GM12878 (cell line): ENCODE results near the gene FOSB. TPM values are rescaled to one million over a fixed set of nuclear protein-coding genes. Genes with fewer than 3 reads are reported as not detected.

Experiments
- ATF3 ChIP-seq: IDR thresholded peaks from 2 replicates; pipeline ENCODE4 v1.6.1; 2011; ENCODE audit warnings: low read depth, mild to moderate bottlenecking, low read length, moderate library complexity, borderline replicate concordance; ENCODE audit errors: extremely low read depth
- BACH1 ChIP-seq: fragments of 450-650 bp; IDR thresholded peaks from 2 replicates; pipeline ENCODE4 v1.6.1; 2017; ENCODE audit warnings: mild to moderate bottlenecking, borderline replicate concordance
- CHD1 ChIP-seq: IDR thresholded peaks from 2 replicates; pipeline ENCODE4 v1.6.1; 2012; ENCODE audit warnings: low read depth, low read length, improper control_type of control experiment
- DPF2 ChIP-seq: fragments of 450-650 bp; IDR thresholded peaks from 2 replicates; pipeline ENCODE4 v1.6.1; 2017; ENCODE audit warnings: mild to moderate bottlenecking
- EED ChIP-seq: sonication (generic); IDR thresholded peaks from 2 replicates; pipeline ENCODE4 v1.6.1; 2016; ENCODE audit warnings: antibody characterized with exemption, low read depth
- NFXL1 ChIP-seq: fragments of 450-650 bp; IDR thresholded peaks from 2 replicates; pipeline ENCODE4 v1.6.1; 2017; ENCODE audit warnings: antibody characterized with exemption, mild to moderate bottlenecking, borderline replicate concordance
- NR2C1 ChIP-seq: fragments of 450-650 bp; IDR thresholded peaks from 2 replicates; pipeline ENCODE4 v1.6.1; 2017; ENCODE audit warnings: antibody characterized with exemption, mild to moderate bottlenecking, moderate library complexity
- RB1 ChIP-seq: fragments of 450-650 bp; formaldehyde crosslinking; IDR thresholded peaks from 2 replicates; pipeline ENCODE4 v1.6.1; 2017; ENCODE audit warnings: mild to moderate bottlenecking, borderline replicate concordance
- RFX5 ChIP-seq: IDR thresholded peaks from 2 replicates; pipeline ENCODE4 v1.6.1; 2011; ENCODE audit warnings: low read depth, low read length, improper control_type of control experiment
- RUNX3 ChIP-seq: IDR thresholded peaks from 2 replicates; pipeline ENCODE4 v1.6.1; 2012; ENCODE audit warnings: low read length, inconsistent platforms
- SP1 ChIP-seq: IDR thresholded peaks from one replicate; pipeline ENCODE4 v1.6.1; 2011; ENCODE audit warnings: low read depth, low read length
- SUPT20H ChIP-seq: IDR thresholded peaks from 2 replicates; pipeline ENCODE4 v1.6.1; 2011; ENCODE audit warnings: low read depth, mild to moderate bottlenecking, low read length, moderate library complexity, borderline replicate concordance; ENCODE audit not compliant: control insufficient read depth
- TBL1XR1 ChIP-seq: IDR thresholded peaks from 2 replicates; pipeline ENCODE4 v1.6.1; 2012; ENCODE audit warnings: low read depth, low read length, improper control_type of control experiment
- ZBTB40 ChIP-seq: fragments of 450-650 bp; IDR thresholded peaks from 2 replicates; pipeline ENCODE4 v1.6.1; 2016; ENCODE audit warnings: mild to moderate bottlenecking, moderate library complexity, borderline replicate concordance
- polyA plus RNA-seq, 11 experiments: library from polyadenylated mRNA; depleted of rRNA in 4 of 11; unstranded in 6 of 11; stranded (reverse) in 5 of 11; fragments of >200 nt; fragmentation: Nextera tagmentation in 4 of 11; fragmentation: Illumina TruSeq in 1 of 11; extraction: Ambion mirVana in 4 of 11; extraction: Trizol in 1 of 11; gene quantifications; 1 replicate in 1 of 11; 2 replicates in 10 of 11; pipeline versions ENCODE4 v1.2.1 to v1.2.3, GENCODE V29; 2011 to 2016; ENCODE audit warnings: inconsistent platforms in 2 of 11, missing spikeins in 2 of 11, low read depth in 1 of 11
- total RNA-seq, 4 experiments: library from RNA; depleted of rRNA in 3 of 4; stranded (reverse); fragments of >200 nt in 3 of 4; fragmentation: Illumina TruSeq in 1 of 4; extraction: Trizol in 1 of 4; gene quantifications; 2 replicates each; pipeline versions ENCODE4 v1.2.1 to v1.2.3, GENCODE V29; 2013 to 2021
- TF ChIP-seq, protein P1 (sequence below): fragments of 450-650 bp; IDR thresholded peaks from 2 replicates; pipeline ENCODE4 v1.6.1; 2016; ENCODE audit warnings: mild to moderate bottlenecking
- TF ChIP-seq, protein P2 (sequence below): fragments of 450-650 bp; formaldehyde crosslinking; IDR thresholded peaks from 2 replicates; pipeline ENCODE4 v1.5.0; 2022; ENCODE audit warnings: mild to moderate bottlenecking, missing genetic modification characterization

The FOSB gene
- total and polyA plus RNA-seq, 10 of the 15 experiments (the other 5 are each of a cell fraction or from before 2014, with no cell fraction given) = 0.06 to 0.56 (median 0.26) TPM

- peak; percentile 44; the same call in 1 of the 2 replicates for TF ChIP-seq ZBTB40
- no peak for TF ChIP-seq SUPT20H
- peak; percentile 97 for TF ChIP-seq EED
- TF ChIP-seq NR2C1 = no peak
- TF ChIP-seq, protein P1, sequence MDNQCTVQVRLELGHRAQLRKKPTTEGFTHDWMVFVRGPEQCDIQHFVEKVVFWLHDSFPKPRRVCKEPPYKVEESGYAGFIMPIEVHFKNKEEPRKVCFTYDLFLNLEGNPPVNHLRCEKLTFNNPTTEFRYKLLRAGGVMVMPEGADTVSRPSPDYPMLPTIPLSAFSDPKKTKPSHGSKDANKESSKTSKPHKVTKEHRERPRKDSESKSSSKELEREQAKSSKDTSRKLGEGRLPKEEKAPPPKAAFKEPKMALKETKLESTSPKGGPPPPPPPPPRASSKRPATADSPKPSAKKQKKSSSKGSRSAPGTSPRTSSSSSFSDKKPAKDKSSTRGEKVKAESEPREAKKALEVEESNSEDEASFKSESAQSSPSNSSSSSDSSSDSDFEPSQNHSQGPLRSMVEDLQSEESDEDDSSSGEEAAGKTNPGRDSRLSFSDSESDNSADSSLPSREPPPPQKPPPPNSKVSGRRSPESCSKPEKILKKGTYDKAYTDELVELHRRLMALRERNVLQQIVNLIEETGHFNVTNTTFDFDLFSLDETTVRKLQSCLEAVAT = peak; percentile 50; the same call in 1 of the 2 replicates
- TF ChIP-seq CHD1 = no peak
- TF ChIP-seq, protein P2, sequence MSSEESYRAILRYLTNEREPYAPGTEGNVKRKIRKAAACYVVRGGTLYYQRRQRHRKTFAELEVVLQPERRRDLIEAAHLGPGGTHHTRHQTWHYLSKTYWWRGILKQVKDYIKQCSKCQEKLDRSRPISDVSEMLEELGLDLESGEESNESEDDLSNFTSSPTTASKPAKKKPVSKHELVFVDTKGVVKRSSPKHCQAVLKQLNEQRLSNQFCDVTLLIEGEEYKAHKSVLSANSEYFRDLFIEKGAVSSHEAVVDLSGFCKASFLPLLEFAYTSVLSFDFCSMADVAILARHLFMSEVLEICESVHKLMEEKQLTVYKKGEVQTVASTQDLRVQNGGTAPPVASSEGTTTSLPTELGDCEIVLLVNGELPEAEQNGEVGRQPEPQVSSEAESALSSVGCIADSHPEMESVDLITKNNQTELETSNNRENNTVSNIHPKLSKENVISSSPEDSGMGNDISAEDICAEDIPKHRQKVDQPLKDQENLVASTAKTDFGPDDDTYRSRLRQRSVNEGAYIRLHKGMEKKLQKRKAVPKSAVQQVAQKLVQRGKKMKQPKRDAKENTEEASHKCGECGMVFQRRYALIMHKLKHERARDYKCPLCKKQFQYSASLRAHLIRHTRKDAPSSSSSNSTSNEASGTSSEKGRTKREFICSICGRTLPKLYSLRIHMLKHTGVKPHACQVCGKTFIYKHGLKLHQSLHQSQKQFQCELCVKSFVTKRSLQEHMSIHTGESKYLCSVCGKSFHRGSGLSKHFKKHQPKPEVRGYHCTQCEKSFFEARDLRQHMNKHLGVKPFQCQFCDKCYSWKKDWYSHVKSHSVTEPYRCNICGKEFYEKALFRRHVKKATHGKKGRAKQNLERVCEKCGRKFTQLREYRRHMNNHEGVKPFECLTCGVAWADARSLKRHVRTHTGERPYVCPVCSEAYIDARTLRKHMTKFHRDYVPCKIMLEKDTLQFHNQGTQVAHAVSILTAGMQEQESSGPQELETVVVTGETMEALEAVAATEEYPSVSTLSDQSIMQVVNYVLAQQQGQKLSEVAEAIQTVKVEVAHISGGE (CRISPR knock-in tag) = no peak
- TF ChIP-seq TBL1XR1 = no peak
- TF ChIP-seq RFX5 = no peak
- TF ChIP-seq NFXL1 = no peak
- TF ChIP-seq SP1 = peak; percentile 7
- TF ChIP-seq RB1 = no peak
- TF ChIP-seq RUNX3 = peak; percentile 19; the same call in 1 of the 2 replicates
- peak; percentile 37; the same call in 1 of the 2 replicates for TF ChIP-seq BACH1
- TF ChIP-seq DPF2 = peak; percentile 74
- no peak for TF ChIP-seq ATF3
Measured at GRCh38 chr19:45443462-45444317, 24.1 kb upstream of the FOSB start (continued).
